Trophoblast cell (in vitro differentiated cells and primary cell): ENCODE results near the gene ERBB4.

Experiments
- DNase-seq, 2 donors: peaks; one replicate each; pipeline ENCODE4 v3.0.0-alpha.2; 2016
- H2AFZ ChIP-seq: 2 replicates; pipeline ENCODE4 v1.6.1; 2013; ENCODE audit warnings: low read length, moderate library complexity, mild to moderate bottlenecking; ENCODE audit not compliant: insufficient read depth, poor library complexity
- H2AK5ac ChIP-seq: 2 replicates; pipeline ENCODE4 v1.6.1; 2013; ENCODE audit warnings: mild to moderate bottlenecking, low read length
- H2BK120ac ChIP-seq: 2 replicates; pipeline ENCODE4 v1.6.1; 2013; ENCODE audit warnings: low read length, mild to moderate bottlenecking, moderate library complexity; ENCODE audit not compliant: insufficient read depth, poor library complexity
- H2BK12ac ChIP-seq: 2 replicates; pipeline ENCODE4 v1.6.1; 2013; ENCODE audit warnings: mild to moderate bottlenecking, low read length, moderate library complexity
- H2BK5ac ChIP-seq: 2 replicates; pipeline ENCODE4 v1.6.1; 2013; ENCODE audit warnings: low read length, low read depth, moderate library complexity, mild to moderate bottlenecking; ENCODE audit not compliant: poor library complexity
- H3K14ac ChIP-seq: 2 replicates; pipeline ENCODE4 v1.6.1; 2013; ENCODE audit warnings: mild to moderate bottlenecking, low read length
- H3K18ac ChIP-seq: 2 replicates; pipeline ENCODE4 v1.6.1; 2013; ENCODE audit warnings: mild to moderate bottlenecking, low read length
- H3K23ac ChIP-seq: 2 replicates; pipeline ENCODE4 v1.6.1; 2013; ENCODE audit warnings: low read length
- H3K27ac ChIP-seq: 2 replicates; pipeline ENCODE4 v1.5.1; 2013; ENCODE audit warnings: low read depth, mild to moderate bottlenecking, inconsistent platforms, low read length, moderate library complexity
- H3K27me3 ChIP-seq: 2 replicates; pipeline ENCODE4 v1.6.1; 2013; ENCODE audit warnings: inconsistent platforms, mild to moderate bottlenecking, low read length, moderate library complexity; ENCODE audit not compliant: insufficient read depth
- H3K36me3 ChIP-seq, 2 experiments: 1 replicate in 1 of 2; 2 replicates in 1 of 2; pipeline ENCODE4 v1.6.1; 2013; ENCODE audit warnings: low read length in 2 of 2, mild to moderate bottlenecking in 2 of 2, moderate library complexity in 1 of 2; ENCODE audit not compliant: insufficient read depth in 2 of 2, control insufficient read depth in 1 of 2
- H3K4ac ChIP-seq: 2 replicates; pipeline ENCODE4 v1.6.1; 2013; ENCODE audit warnings: low read depth, mild to moderate bottlenecking, low read length, moderate library complexity
- H3K4me1 ChIP-seq, 2 experiments: 1 replicate in 1 of 2; 2 replicates in 1 of 2; pipeline ENCODE4 v1.6.1; 2013; ENCODE audit warnings: low read length in 2 of 2, mild to moderate bottlenecking in 2 of 2, moderate library complexity in 1 of 2; ENCODE audit not compliant: insufficient read depth in 2 of 2, control insufficient read depth in 1 of 2
- H3K4me2 ChIP-seq: 2 replicates; pipeline ENCODE4 v1.6.1; 2013; ENCODE audit warnings: inconsistent platforms, mild to moderate bottlenecking, low read length, moderate library complexity
- H3K4me3 ChIP-seq: 2 replicates; pipeline ENCODE4 v1.5.1; 2013; ENCODE audit warnings: mild to moderate bottlenecking, low read depth, low read length, inconsistent platforms
- H3K79me1 ChIP-seq: one replicate; pipeline ENCODE4 v1.6.1; 2013; ENCODE audit warnings: low read length
- H3K79me2 ChIP-seq: 2 replicates; pipeline ENCODE4 v1.6.1; 2013; ENCODE audit warnings: low read length, mild to moderate bottlenecking; ENCODE audit not compliant: control insufficient read depth, insufficient read depth, poor library complexity
- H3K9ac ChIP-seq: 2 replicates; pipeline ENCODE4 v1.6.1; 2013; ENCODE audit warnings: mild to moderate bottlenecking, low read length
- H3K9me3 ChIP-seq: 2 replicates; pipeline ENCODE4 v1.6.1; 2013; ENCODE audit warnings: low read depth, mild to moderate bottlenecking, control low read depth, inconsistent platforms, low read length; ENCODE audit not compliant: insufficient read depth
- H4K12ac ChIP-seq: 2 replicates; pipeline ENCODE4 v1.6.1; 2013; ENCODE audit warnings: low read depth, mild to moderate bottlenecking, low read length, moderate library complexity
- H4K8ac ChIP-seq: 2 replicates; pipeline ENCODE4 v1.6.1; 2013; ENCODE audit warnings: low read depth, mild to moderate bottlenecking, low read length, moderate library complexity
- H4K91ac ChIP-seq: one replicate; pipeline ENCODE4 v1.6.1; 2013; ENCODE audit warnings: low read depth, mild to moderate bottlenecking, low read length, moderate library complexity
- WGBS: extraction: QIAGEN DNeasy Blood & Tissue Kit; methylation state at CpG from one replicate; pipeline ENCODE4 v1.1.7; 2013; ENCODE audit warnings: missing lambda C conversion rate; ENCODE audit not compliant: insufficient read length, insufficient coverage; ENCODE audit errors: extremely low coverage; 5-methylcytosine and 5-hydroxymethylcytosine counted together

ERBB4 gene

DNA sequence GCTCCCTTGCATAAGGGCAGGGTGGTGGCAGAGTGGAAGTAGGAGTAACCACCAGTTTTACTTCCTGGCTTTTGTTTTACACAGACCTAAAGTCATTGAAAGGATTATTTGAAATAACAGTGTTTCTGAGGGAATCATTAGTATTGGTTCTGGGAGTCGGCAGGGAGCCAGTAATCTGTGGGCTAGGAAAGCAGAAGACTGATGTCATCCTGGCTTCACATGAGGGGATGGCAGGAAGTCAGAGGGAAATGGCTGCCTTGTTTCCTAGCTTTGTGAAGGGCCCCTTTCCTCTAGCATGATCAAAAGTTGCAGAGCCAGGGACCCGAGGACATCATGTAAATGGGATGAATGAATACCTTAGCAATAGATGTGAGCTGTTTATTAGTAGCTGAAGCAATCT lies 1189.6 kb downstream of the ERBB4 start:
- Histone ChIP-seq H2AK5ac (no peak overlapping the region), H3K23ac (no peak overlapping the region), H4K12ac (no peak overlapping the region), H3K9ac (no peak overlapping the region), H3K27ac (no peak overlapping the region), H2BK5ac (no peak overlapping the region), H4K8ac (no peak overlapping the region), H3K79me1 (no peaks in the 10 kb centered on the region), H3K79me2 (no peaks in the 10 kb centered on the region), H3K4ac (no peak overlapping the region), H3K4me3 (no peak overlapping the region), H4K91ac (no peak overlapping the region), H3K18ac (no peak overlapping the region), H3K4me1 (no peaks in the 10 kb centered on the region), H3K27me3 (no peaks in the 10 kb centered on the region), H2AFZ (no peak overlapping the region), H2BK12ac (no peak overlapping the region), H3K14ac (no peak overlapping the region), H3K9me3 (no peaks in the 10 kb centered on the region), H3K4me2 (no peak overlapping the region), H3K36me3 (no peaks in the 10 kb centered on the region), H2BK120ac (no peak overlapping the region)
- WGBS = no CpG with 5 or more reads among the region's 2 CpGs
- no peak for DNase-seq

DNA sequence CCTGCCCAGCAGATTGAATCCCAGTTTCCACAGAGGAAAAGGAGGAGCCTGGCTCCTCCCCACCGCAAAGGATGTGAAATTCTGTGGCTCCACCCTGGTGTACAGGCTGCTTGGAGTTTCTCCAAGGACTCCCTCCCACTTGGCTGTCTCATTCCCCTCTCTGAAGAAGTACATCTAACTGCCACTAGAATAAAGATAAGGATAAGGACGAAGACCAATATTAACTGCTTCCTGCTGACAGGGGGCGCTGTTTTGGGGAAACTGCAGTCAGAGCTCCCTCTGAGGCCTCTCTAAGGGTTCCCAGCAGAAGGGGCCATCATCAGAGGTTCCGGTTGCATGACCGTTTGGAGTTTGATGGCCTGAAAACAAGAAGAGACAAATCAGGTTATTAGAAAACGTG lies 1191.3 kb downstream of the ERBB4 start:
- Histone ChIP-seq H2BK120ac (no peak overlapping the region), H3K79me1 (no peaks in the 10 kb centered on the region), H2BK5ac (no peak overlapping the region), H3K23ac (no peak overlapping the region), H4K12ac (no peak overlapping the region), H3K79me2 (no peaks in the 10 kb centered on the region), H3K27ac (no peak overlapping the region), H3K14ac (no peak overlapping the region), H3K4me2 (no peak overlapping the region), H2BK12ac (no peak overlapping the region), H2AFZ (no peak overlapping the region), H2AK5ac (no peak overlapping the region), H3K9ac (no peak overlapping the region), H3K27me3 (no peaks in the 10 kb centered on the region), H3K4ac (no peak overlapping the region), H3K18ac (no peak overlapping the region), H3K4me1 (no peaks in the 10 kb centered on the region), H4K8ac (no peak overlapping the region), H3K9me3 (no peaks in the 10 kb centered on the region), H3K36me3 (no peaks in the 10 kb centered on the region), H4K91ac (no peak overlapping the region), H3K4me3 (no peak overlapping the region)
- WGBS = no CpG with 5 or more reads among the region's 6 CpGs
- DNase-seq = no peak

DNA sequence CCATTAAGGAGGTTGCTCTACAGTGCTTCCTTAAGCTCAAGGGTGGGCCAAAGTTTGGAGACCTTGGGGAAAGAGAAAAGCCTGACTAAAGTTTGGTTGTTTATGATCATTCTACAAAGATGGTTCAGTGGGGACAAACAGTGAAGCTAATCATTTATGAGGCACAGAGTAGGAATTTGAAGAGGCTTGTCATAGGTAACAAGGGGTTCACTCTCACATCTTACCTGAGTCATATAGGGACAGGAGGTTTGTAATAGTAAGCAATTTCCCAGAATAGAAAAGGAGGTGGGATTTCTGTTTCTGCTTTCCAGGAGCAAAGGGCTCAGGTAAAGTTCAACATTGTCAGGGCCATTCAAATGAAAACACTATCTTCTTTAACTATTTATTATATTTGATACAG lies 1194.3 kb downstream of the ERBB4 start:
- Histone ChIP-seq H4K12ac (no peak overlapping the region), H3K4me2 (no peak overlapping the region), H2AK5ac (no peak overlapping the region), H3K9me3 (no peaks in the 10 kb centered on the region), H4K91ac (no peak overlapping the region), H3K23ac (no peak overlapping the region), H3K9ac (no peak overlapping the region), H3K27me3 (no peaks in the 10 kb centered on the region), H3K79me2 (no peaks in the 10 kb centered on the region), H3K36me3 (no peaks in the 10 kb centered on the region), H3K79me1 (no peaks in the 10 kb centered on the region), H4K8ac (no peak overlapping the region), H3K4me1 (no peaks in the 10 kb centered on the region), H3K4ac (no peak overlapping the region), H3K14ac (no peak overlapping the region), H2BK12ac (no peak overlapping the region), H2BK120ac (no peak overlapping the region), H3K18ac (no peak overlapping the region), H2BK5ac (no peak overlapping the region), H3K27ac (no peak overlapping the region), H2AFZ (no peak overlapping the region), H3K4me3 (no peak overlapping the region)
- DNase-seq = no peak

DNA sequence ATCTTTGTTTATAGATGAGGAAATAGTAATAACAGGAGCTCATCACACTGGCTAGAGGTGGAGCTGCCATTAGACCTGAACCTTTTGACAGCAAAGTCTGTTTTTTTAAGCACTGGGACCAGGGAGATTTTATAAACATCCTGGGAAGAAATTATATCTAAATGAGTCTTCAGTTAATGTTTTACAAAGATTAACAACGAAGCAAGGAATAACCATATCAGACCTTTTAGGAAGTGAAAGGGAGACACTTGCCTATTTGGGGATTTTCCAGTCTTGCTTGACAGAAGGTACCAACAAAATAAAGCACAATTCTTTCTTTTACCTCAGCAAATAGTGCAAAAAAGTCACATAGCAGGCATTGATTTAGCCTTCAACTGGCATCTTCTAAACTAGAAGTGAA lies 1205.2 kb downstream of the ERBB4 start:
- H2AK5ac ChIP-seq = no peak overlapping the region
- H3K27ac ChIP-seq = no peak overlapping the region
- no peak overlapping the region for H4K91ac ChIP-seq
- no CpG with 5 or more reads among the region's 1 CpG for WGBS
- no peak overlapping the region for H3K18ac ChIP-seq
- H3K4me1 ChIP-seq = no peaks in the 10 kb centered on the region
- no peaks in the 10 kb centered on the region for H3K79me1 ChIP-seq
- H2BK12ac ChIP-seq = no peak overlapping the region
- no peaks in the 10 kb centered on the region for H3K79me2 ChIP-seq
- H3K4ac ChIP-seq = no peak overlapping the region
- no peak overlapping the region for H4K8ac ChIP-seq
- no peaks in the 10 kb centered on the region for H3K36me3 ChIP-seq
- no peak overlapping the region for H3K9ac ChIP-seq
- H2BK120ac ChIP-seq = no peak overlapping the region
- DNase-seq = no peak
- H3K9me3 ChIP-seq = no peaks in the 10 kb centered on the region
- H2BK5ac ChIP-seq = no peak overlapping the region
- no peak overlapping the region for H3K4me3 ChIP-seq
- no peak overlapping the region for H3K23ac ChIP-seq
- no peak overlapping the region for H3K4me2 ChIP-seq
- no peak overlapping the region for H2AFZ ChIP-seq
- H4K12ac ChIP-seq = no peak overlapping the region
- H3K14ac ChIP-seq = no peak overlapping the region
- no peaks in the 10 kb centered on the region for H3K27me3 ChIP-seq

DNA sequence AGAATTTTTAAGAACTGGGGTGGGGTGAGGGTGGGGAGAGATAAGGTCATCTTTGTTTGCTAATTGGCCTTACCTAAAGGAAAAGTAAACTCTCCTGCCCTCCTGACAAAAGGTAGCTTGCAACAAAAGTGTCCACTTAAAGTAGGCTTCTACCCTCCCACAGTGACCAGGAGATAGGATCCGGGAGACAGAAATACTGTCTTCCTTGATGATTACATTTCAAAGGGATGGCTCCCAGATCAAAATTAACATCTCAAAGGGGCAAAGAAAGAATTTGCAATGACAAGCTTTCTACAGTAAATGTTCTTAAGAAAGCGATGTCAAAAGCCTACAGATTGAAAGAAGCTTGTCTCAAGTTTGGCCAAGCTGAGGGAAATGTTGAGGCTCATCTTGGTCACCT lies 1206.9 kb downstream of the ERBB4 start:
- H3K27ac ChIP-seq = no peak overlapping the region
- H3K4me1 ChIP-seq = no peaks in the 10 kb centered on the region
- no peak overlapping the region for H4K8ac ChIP-seq
- no peak overlapping the region for H3K23ac ChIP-seq
- no peak overlapping the region for H3K9ac ChIP-seq
- H3K4me3 ChIP-seq = no peak overlapping the region
- no peak overlapping the region for H3K4ac ChIP-seq
- no peak overlapping the region for H3K18ac ChIP-seq
- no peak overlapping the region for H2AK5ac ChIP-seq
- no CpG with 5 or more reads among the region's 2 CpGs for WGBS
- H3K14ac ChIP-seq = no peak overlapping the region
- no peaks in the 10 kb centered on the region for H3K79me2 ChIP-seq
- no peak overlapping the region for H2BK120ac ChIP-seq
- no peak overlapping the region for H4K12ac ChIP-seq
- H2BK12ac ChIP-seq = no peak overlapping the region
- H3K4me2 ChIP-seq = no peak overlapping the region
- no peak overlapping the region for H2AFZ ChIP-seq
- H2BK5ac ChIP-seq = no peak overlapping the region
- no peak overlapping the region for H4K91ac ChIP-seq
- no peaks in the 10 kb centered on the region for H3K9me3 ChIP-seq
- DNase-seq = no peak
- no peaks in the 10 kb centered on the region for H3K27me3 ChIP-seq
- no peaks in the 10 kb centered on the region for H3K36me3 ChIP-seq
- no peaks in the 10 kb centered on the region for H3K79me1 ChIP-seq
